Mucosa of gallbladder (tissue), 1 donor: Measurements from ENCODE around the gene SMARCA2. TPM values are rescaled to one million over a fixed set of nuclear protein-coding genes. Genes with fewer than 3 reads are reported as not detected.
A peak's percentile ranks its signal among the peaks of the same experiment; 100 is the strongest.
"Not testable (repeated sequence)": the region's sequence is repeated elsewhere in the genome, so short reads cannot be mapped to it uniquely, and the experiment has no call there.

Experiments
- DNase-seq: peaks from one replicate; pipeline ENCODE4 v3.0.0-alpha.2; 2020; ENCODE audit warnings: low spot score
- total RNA-seq: library from RNA; stranded (reverse); gene quantifications from one replicate; pipeline ENCODE4 v1.2.1, GENCODE V29; 2021
- donor health status: DM: no; HTN: no; CAD: no.

Gene SMARCA2
- total RNA-seq, 1 donor from 2014 or later: 184 TPM

GRCh38 chr9:2138646-2139045 is 123.5 kb downstream of the SMARCA2 start:
- no peak for DNase-seq

GRCh38 chr9:2140600-2141223 is 125.6 kb downstream of the SMARCA2 start:
- DNase-seq: no peak

DNA sequence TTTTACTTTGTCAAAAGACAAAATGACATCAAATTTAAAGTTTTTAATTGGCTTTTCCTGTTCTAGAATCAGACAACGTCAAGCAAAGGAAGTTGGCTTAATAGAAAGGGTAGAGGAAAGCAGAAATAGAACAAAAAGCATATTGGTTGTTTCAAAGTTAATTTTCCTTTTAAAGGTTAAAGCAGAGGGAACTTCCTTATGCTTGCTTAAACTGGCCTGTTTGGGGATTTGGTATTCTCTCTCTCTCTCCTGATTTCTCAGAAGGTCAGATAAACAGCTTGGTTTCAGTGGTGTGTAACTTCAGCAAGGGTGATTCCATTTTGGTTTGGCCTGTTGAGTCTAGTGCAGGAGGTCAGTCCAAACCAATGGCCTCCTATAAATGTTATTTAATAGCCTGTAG is 127.1 kb downstream of the SMARCA2 start:
- DNase-seq: no peak

DNA sequence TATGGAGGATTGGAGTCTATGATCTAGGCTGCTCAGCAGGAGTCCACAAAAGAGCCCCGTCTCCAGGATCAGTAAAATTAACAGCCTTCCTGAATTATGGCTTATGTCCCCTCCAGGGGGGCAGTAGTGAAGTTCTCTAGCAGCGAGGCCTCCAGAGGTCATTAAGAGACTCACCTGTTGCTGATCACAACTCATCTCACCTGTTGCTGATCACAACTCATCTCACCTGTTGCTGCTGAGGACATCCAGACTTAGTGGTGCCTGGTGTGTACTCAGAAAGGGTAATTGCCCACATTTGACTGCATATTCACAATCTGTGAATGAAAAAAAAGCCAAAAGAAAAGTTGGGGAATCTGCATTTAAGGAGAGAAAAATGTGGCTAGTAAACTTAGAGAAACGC is 129.5 kb downstream of the SMARCA2 start:
- no peak for DNase-seq

GRCh38 chr9:2145746-2146145 is 130.6 kb downstream of the SMARCA2 start:
- DNase-seq: no peak

GRCh38 chr9:2146700-2147099 is 131.6 kb downstream of the SMARCA2 start:
- DNase-seq: not testable (repeated sequence)

DNA sequence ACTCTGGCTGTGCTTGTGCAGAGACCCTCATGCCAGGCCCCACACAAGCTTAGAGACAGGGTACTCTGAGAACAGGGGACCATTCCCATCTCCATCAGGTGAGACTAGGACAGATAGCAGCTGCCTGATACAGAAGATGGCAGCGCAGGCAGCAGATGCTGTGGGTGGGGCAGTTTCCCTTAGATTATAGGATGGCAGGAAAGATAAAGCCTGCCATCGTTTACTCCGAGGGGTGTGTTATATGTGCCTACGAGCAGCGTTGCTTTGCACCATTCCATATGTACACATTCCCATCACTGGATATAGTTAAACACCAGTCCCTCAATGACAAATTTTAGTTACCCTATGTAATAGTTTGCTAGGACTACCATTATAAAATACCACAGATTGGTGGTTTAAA is 135.2 kb downstream of the SMARCA2 start:
- DNase-seq: no peak

DNA sequence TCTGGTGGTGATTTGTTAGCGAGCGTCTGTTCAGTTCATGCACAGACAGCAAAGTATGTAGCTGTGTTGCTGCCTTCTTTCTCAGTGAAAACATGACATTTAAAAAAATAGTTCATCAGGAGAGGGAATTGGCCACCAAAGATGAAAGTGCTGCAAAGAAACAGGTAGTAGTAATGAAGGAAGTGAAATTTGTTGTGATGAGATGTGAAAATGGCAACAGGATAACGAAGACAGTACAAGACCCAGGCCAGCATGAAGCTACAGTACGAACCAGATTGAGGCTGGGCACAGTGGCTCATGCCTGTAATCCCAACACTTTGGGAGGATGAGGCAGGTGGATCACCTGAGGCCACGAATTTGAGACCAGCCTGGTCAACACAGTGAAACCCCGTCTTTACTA is 136.0 kb downstream of the SMARCA2 start:
- DNase-seq: no peak

DNA sequence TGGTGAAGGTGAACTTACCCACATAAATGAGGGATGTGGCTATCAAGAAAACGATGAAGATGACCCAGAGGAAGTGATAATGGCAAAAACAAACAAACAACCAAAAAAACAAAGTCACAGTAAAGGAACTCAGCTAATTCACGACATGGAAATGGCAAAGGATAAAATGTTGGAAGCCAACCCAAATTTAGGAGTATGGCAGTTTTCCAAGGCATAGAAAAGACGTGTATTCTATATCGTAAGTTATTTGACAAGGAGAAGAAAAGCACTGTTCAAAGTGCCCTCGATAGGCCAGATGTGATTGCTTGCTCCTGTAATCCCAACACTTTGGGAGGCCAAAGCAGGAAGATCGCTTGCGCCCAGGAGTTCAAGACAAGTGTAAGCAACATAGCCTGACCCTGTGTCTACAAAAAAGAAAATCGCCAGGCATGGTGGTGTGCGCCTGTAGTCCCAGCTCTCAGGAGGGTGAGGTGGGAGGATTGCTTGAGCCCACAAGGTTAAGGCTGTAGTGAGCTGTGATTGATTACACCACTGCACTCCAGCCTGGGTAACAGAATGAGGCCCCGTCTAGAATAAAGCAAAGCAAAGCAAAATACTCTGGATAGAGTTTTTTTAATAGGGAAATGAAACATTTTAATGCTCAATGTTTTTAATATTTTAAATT is 138.0 kb downstream of the SMARCA2 start:
- DNase-seq: no peak

- no peak for DNase-seq
Measured at GRCh38 chr9:2153630-2154217, 138.6 kb downstream of the SMARCA2 start.

- DNase-seq: no peak
Measured at GRCh38 chr9:2154731-2155130, 139.6 kb downstream of the SMARCA2 start.

- no peak for DNase-seq
Measured at GRCh38 chr9:2155966-2156365, 140.8 kb downstream of the SMARCA2 start.

DNA sequence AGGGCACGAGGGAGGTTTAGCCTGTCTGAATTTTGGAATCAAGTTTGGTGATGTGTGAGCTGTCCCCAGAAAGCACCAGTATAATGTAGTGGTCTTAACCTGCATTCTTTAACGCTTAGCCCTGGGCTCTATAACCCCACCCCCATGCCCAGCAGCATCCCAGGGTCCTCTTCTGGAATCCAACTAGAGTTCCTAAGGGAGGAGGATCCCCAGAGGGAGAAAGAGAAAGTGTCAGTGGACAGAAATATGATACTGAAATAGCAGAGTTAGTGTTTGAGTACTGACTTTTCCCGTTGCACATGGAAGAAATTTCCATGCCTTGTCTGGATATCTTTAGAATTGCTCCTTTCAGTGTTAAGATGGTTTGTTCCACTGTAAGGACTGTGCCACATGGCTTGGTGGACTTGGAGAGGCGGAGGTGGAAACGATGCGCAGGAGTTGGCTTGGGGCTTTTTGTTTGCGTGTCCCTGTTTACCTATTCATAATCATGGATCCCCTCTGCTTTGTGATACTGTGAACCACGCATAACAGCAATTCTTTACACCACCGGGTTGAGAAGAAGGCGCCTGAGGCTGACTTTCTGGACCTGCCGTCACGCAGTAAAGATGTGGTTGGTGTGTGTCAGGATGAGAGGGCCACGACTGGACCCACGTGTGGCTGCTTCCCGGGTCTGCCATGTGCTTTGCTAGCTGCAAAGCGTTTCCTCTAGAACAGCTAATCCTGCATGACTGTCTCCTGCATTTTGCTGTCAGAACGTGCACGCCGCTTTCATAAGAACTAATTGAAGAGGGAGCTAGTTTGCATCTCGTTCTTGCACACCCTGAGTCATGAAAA is 142.3 kb downstream of the SMARCA2 start:
- DNase-seq: no peak

DNA sequence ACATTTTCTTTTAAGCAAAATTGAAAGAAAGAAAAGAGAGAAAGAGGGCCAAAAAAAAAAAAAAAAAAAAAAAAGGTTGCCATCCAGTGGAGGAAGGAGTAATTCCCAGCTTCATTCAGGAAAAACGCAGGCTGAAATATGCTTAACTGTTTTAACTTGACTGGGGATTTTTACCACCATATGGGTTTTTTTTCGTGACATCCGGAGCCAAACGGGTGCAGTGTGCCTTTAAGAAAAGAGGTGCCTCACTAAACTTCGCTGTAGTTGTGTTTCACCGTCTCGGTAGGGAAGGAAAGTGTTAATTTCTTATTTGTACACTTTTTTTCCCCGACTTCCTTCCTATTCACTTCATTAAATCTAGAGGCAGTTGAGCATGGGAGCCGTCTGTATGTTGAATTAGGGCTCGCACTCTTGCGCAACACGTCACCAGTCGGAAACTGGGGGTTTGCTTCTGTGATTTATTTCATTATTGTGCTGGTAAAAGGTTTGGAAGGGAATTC is 143.0 kb downstream of the SMARCA2 start:
- DNase-seq: peak; percentile 42

- no peak for DNase-seq
Measured at GRCh38 chr9:2158766-2159430, 143.8 kb downstream of the SMARCA2 start.

DNA sequence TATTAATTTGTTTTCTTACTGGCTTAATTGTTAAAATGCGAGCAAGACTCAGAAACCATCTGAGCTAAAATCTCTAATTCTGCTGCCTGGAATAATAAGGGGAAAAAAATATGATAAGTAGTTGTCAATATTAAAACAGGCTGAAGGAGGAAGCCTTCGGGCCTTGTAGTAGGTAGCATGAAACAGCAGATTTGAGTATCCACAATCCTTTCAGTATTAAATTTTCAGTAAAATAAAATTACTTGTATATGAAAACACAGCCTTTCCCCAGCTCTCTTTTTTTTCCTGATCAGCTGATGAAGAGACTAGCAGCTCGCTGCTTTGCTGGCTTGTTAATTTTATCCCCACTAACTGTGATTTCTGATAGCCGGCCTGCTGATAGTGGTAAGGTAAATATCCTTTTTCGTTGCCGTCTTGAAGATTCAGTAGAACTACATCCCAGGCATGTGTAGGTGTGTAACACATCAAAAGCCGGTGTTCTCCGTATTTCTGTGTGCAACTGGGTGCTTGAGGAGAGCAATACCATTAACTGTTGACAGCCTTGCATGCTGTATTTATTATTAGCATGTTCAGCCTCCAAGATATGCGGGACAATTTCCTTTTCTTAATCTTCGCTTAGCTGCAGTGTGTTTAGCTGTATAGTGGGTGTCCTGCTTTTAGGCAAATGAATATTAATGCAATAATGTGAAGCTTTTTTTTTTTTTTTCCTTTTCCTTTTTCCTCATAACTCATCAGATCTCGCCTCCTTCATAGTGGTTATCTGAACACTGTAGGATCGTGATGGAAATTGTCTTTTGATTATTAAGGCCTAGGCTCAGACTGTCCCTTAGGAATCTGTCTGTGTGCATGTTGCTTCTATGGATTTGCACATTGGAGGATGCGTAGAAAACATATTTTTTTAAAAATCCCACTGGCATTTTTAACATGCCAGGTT is 144.6 kb downstream of the SMARCA2 start:
- DNase-seq: no peak

GRCh38 chr9:2161661-2162060 is 146.5 kb downstream of the SMARCA2 start:
- no peak for DNase-seq

DNA sequence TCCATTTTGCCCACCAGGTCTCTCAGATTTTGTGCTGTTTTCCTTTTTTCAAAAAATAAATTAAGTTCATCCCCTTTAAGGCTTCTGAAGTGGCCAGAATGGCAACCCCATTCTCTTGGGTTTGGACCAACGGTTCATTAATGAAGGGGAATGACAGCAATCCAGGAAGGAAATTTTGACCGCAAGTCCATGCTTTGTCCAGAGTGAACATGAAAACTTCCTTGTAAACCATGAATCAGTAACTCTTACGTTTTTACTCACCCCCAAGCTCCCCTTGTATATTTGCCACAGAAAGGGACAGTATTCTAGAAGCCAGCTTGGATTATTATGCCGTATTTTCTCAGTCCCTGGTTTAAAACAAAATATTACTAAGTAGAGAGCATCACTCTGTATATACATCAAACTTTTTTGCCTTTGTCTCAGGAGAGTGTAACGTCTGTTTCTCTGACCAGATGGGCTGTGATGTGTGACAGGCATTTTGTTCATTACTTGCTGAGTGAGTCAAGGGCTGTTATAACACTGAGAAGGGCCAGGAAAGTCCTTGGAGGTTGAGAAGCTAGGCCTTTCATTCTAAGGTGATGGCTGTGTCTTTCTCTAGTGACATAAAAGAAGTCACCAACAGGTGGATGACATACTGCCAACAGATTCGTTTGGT is 148.2 kb downstream of the SMARCA2 start:
- no peak for DNase-seq

DNA sequence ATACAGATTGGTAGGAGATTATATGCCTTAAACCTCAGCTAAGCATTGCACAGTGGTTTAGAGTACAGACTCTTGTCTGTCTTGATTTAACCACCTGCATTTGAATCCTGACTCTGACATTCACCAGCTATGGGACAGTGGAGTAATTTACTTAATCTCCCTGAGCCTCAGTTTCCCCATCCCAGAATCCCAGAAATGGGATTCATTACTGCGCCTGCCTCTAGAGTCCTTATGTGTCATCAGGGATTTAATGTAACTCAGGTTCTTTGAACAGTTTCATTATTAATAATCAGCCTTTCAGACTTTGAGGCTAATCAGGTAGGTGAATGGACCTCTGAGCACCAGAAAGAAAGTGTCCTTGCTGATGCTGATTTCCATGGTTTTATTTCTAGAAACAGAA is 149.1 kb downstream of the SMARCA2 start:
- no peak for DNase-seq

- no peak for DNase-seq
Measured at GRCh38 chr9:2166203-2166602, 151.1 kb downstream of the SMARCA2 start.
